ENCODE data around the gene B3GNT8. TPM values are rescaled to one million over a fixed set of nuclear protein-coding genes. Genes with fewer than 3 reads are reported as not detected.

The B3GNT8 gene
- total and polyA plus RNA-seq, 4 donors, result 0.14 to 2.3 (median 0.66) TPM

- Histone ChIP-seq H3K4me3 (ENCODE audit: low read depth in 1 of 3, low read length in 3 of 3) (no peak overlapping the region), H3K9me3 (ENCODE audit: control insufficient read depth in 4 of 4, low read length in 3 of 4) (no peaks in the 10 kb centered on the region), H3K9ac (ENCODE audit: low read depth in 1 of 2, low read length in 2 of 2) (no peak overlapping the region), H3K27me3 (ENCODE audit: control insufficient read depth in 4 of 4, insufficient read depth in 4 of 4, low read length in 3 of 4) (no peaks in the 10 kb centered on the region), H3K27ac (ENCODE audit: low read depth in 1 of 2, low read length in 2 of 2) (no peak overlapping the region), H3K4me1 (ENCODE audit: control insufficient read depth in 4 of 4, insufficient read depth in 4 of 4, low read length in 3 of 4) (peaks cover 0 to 12% (median 3%) of the 10 kb centered on the region in 4 donors), H3K36me3 (ENCODE audit: control insufficient read depth in 4 of 4, insufficient read depth in 3 of 4, low read depth in 1 of 4, low read length in 3 of 4) (peaks cover 8 to 45% (median 25%) of the 10 kb centered on the region in 4 donors)
- DNase-seq (ENCODE audit: low spot score), result no peak
- TF ChIP-seq YY1 (IDR thresholded peaks at IDR 0.05) (no peak), REST (IDR thresholded peaks at IDR 0.05) (no peak), CTCF (IDR thresholded peaks at IDR 0.05; ENCODE audit: low read depth, low read length, missing input control) (no peak), RXRA (IDR thresholded peaks at IDR 0.05) (no peak), ZBTB33 (IDR thresholded peaks at IDR 0.05) (no peak), HNF4A (conservative IDR thresholded peaks at IDR 0.05) (no peak), HNF4G (IDR thresholded peaks at IDR 0.05) (no peak), NR2F2 (IDR thresholded peaks at IDR 0.05) (no peak), JUND (IDR thresholded peaks at IDR 0.05) (no peak), RAD21 (IDR thresholded peaks at IDR 0.05) (no peak), MAX (IDR thresholded peaks at IDR 0.05) (no peak), SP1 (IDR thresholded peaks at IDR 0.05) (no peak)
- 97% methylated on average over 11 of the region's 11 CpGs for WGBS
These were observed 35.6 kb downstream of the B3GNT8 start for GRCh38 chr19:41391618-41392017.

- Histone ChIP-seq H3K4me1 (ENCODE audit: control insufficient read depth in 4 of 4, insufficient read depth in 4 of 4, low read length in 3 of 4) (no peaks in the 10 kb centered on the region), H3K4me3 (ENCODE audit: low read depth in 1 of 3, low read length in 3 of 3) (no peak overlapping the region), H3K27ac (ENCODE audit: low read depth in 1 of 2, low read length in 2 of 2) (no peak overlapping the region), H3K27me3 (ENCODE audit: control insufficient read depth in 4 of 4, insufficient read depth in 4 of 4, low read length in 3 of 4) (no peaks in the 10 kb centered on the region), H3K36me3 (ENCODE audit: control insufficient read depth in 4 of 4, insufficient read depth in 3 of 4, low read depth in 1 of 4, low read length in 3 of 4) (peaks cover 9 to 42% (median 23%) of the 10 kb centered on the region in 4 donors), H3K9me3 (ENCODE audit: control insufficient read depth in 4 of 4, low read length in 3 of 4) (no peaks in the 10 kb centered on the region), H3K9ac (ENCODE audit: low read depth in 1 of 2, low read length in 2 of 2) (no peak overlapping the region)
- no peak for DNase-seq (ENCODE audit: low spot score)
- TF ChIP-seq YY1 (IDR thresholded peaks at IDR 0.05) (no peak), RAD21 (IDR thresholded peaks at IDR 0.05) (no peak), EGR1 (IDR thresholded peaks at IDR 0.05; ENCODE audit: low read depth in 2 of 2) (no peak), REST (IDR thresholded peaks at IDR 0.05) (no peak), NR2F2 (IDR thresholded peaks at IDR 0.05) (no peak), ZBTB33 (IDR thresholded peaks at IDR 0.05) (no peak), RXRA (IDR thresholded peaks at IDR 0.05) (no peak), GABPA (IDR thresholded peaks at IDR 0.05 in 1 of 2, conservative IDR thresholded peaks at IDR 0.05 in 1 of 2) (no peak)
- WGBS, result 91% methylated on average over 13 of the region's 13 CpGs
These were observed 40.7 kb downstream of the B3GNT8 start for GRCh38 chr19:41386442-41386841.

Measured in liver (tissue), 9 donors.